DOHH2 (cell line): ENCODE results near the gene PRKAG3.

Experiments used
- H3F3A ChIP-seq: fragments of 200-600 bp; sonication (generic), shearing (Covaris generic); 2 replicates; pipeline ENCODE4 v1.6.0; 2016; ENCODE audit warnings: antibody characterized with exemption, mild to moderate bottlenecking; ENCODE audit not compliant: control insufficient read depth, insufficient read depth
- H3K27ac ChIP-seq: fragments of 200-600 bp; sonication (generic); 2 replicates; pipeline ENCODE4 v1.5.1; 2014; ENCODE audit warnings: low read depth, mild to moderate bottlenecking, low read length, moderate library complexity
- H3K27me3 ChIP-seq: fragments of 200-600 bp; sonication (generic); 2 replicates; pipeline ENCODE4 v1.6.1; 2014; ENCODE audit warnings: mild to moderate bottlenecking, low read length, mixed read lengths; ENCODE audit not compliant: control insufficient read depth
- H3K36me3 ChIP-seq: fragments of 200-600 bp; sonication (generic); 2 replicates; pipeline ENCODE4 v1.6.1; 2014; ENCODE audit warnings: mild to moderate bottlenecking, low read length, moderate library complexity, mixed read lengths; ENCODE audit not compliant: control insufficient read depth
- H3K4me1 ChIP-seq: fragments of 200-600 bp; sonication (generic); 2 replicates; pipeline ENCODE4 v1.6.1; 2014; ENCODE audit warnings: mild to moderate bottlenecking, low read length, mixed read lengths; ENCODE audit not compliant: control insufficient read depth
- H3K4me2 ChIP-seq: fragments of 200-600 bp; sonication (generic); 2 replicates; pipeline ENCODE4 v1.6.0; 2014; ENCODE audit warnings: mild to moderate bottlenecking, low read length, moderate library complexity
- H3K4me3 ChIP-seq: fragments of 200-600 bp; sonication (generic); 2 replicates; pipeline ENCODE4 v1.5.1; 2014; ENCODE audit warnings: mild to moderate bottlenecking, low read length, mixed read lengths
- H3K79me2 ChIP-seq: fragments of 200-600 bp; sonication (generic); 2 replicates; pipeline ENCODE4 v1.6.1; 2014; ENCODE audit warnings: mild to moderate bottlenecking, low read length, mixed read lengths; ENCODE audit not compliant: control insufficient read depth
- H3K9me2 ChIP-seq: fragments of 200-600 bp; sonication (generic); replicated peaks from 2 replicates; pipeline ENCODE4 v1.6.1; 2014; ENCODE audit warnings: mild to moderate bottlenecking, low read length, mixed read lengths; ENCODE audit not compliant: control insufficient read depth
- H3K9me3 ChIP-seq: fragments of 200-600 bp; sonication (generic); 2 replicates; pipeline ENCODE4 v1.6.1; 2014; ENCODE audit warnings: antibody characterized with exemption, low read length, mixed read lengths; ENCODE audit not compliant: control insufficient read depth, insufficient read depth
- H4K20me1 ChIP-seq: fragments of 200-600 bp; sonication (generic); 2 replicates; pipeline ENCODE4 v1.6.0; 2014; ENCODE audit warnings: low read depth, mild to moderate bottlenecking, antibody characterized with exemption, low read length, moderate library complexity; ENCODE audit not compliant: control insufficient read depth, insufficient read depth
- EZH2phosphoT487 ChIP-seq: fragments of 200-600 bp; sonication (generic); IDR thresholded peaks from 2 replicates; pipeline ENCODE4 v1.6.1; 2017; ENCODE audit warnings: borderline replicate concordance, mild to moderate bottlenecking, antibody characterized with exemption, low read length, moderate library complexity, mixed read lengths
- TF ChIP-seq, protein P1 (sequence below): fragments of 200-600 bp; sonication (generic); IDR thresholded peaks from one replicate; pipeline ENCODE4 v1.5.1; 2014; ENCODE audit warnings: antibody characterized with exemption, mild to moderate bottlenecking, low read depth, low read length; ENCODE audit not compliant: poor library complexity, severe bottlenecking

PRKAG3 gene

DNA sequence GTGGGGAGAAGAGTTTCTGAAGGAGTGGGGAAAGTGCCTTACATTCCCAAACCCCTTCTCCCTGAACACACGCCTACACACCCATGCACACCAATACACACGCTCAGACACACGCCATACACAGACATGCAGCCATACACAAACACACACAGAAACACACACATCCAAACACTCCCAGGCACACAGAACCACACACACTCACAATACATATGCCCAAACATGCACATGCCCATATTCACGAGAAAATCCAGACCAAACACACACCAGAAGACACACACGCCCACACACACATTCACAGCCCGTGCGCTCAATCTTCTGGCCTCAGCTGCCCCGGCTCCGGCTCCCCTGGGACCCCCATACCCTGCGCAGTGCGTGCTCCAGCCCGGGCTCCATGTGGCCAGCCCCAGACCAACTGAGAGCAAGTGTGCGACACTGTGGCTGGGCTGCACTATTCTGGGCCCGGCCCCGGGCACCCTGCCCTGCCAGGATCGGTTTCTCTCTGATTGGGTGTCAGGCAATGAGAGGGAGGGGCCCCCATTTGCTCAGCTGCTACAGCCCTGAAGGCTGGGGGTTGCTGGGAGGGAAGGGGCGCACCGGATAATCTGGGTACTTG is at the start of gene PRKAG3:
TSS of gene PRKAG3 (minus strand) at position 426 of the 613 bp plus-strand sequence.
- Histone ChIP-seq H3K9me2 (no peaks in the 10 kb centered on the region), H3K4me3 (no peak within 1 kb of the TSS), H3K79me2 (no peaks in the 10 kb centered on the region), H3K9me3 (no peaks in the 10 kb centered on the region), H3K36me3 (no peaks in the 10 kb centered on the region), H3K4me2 (no peak within 1 kb of the TSS), H3F3A (no peaks in the 10 kb centered on the region), H4K20me1 (no peaks in the 10 kb centered on the region), H3K4me1 (peaks cover 3% of the 10 kb centered on the region; the same call in 1 of the 2 replicates), H3K27ac (no peak within 1 kb of the TSS), H3K27me3 (peaks cover 30% of the 10 kb centered on the region)
- no peak for TF ChIP-seq EZH2phosphoT487

DNA sequence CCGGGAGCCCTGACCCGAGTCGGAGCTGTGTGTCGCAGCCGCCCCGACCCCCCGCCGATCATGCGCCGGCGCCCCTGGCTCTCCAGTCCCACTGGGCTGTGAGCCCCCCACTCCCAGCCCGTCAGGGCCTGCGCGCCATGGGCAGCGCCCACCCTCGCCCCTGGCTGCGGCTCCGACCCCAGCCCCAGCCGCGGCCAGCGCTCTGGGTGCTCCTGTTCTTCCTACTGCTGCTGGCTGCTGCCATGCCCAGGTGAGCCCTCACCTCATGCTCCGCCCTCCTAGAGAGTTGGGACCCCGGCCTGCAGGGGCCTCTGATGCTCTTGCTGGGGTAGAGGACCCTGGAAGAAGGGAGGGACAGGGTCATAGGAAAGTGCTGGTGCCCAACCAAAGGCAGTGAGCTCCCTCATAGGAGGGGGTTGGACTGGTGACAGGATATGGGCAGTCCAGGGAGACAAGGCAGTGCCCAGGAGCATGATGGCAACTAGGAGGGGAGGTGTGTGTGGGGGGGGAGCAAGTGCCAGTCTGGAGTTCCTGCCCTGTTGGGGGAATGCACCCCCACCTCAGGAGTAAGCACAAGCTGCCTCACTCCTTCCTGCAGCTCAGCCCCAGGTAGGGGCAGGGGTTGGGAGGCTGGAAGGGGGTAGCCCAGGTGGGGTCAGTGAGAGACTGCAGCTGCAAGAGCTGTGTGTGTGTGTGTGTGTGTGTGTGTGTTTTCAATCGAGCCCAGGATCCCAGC is 49.4 kb upstream of the PRKAG3 start:
- H3K27me3 ChIP-seq: peaks cover 45% of the 10 kb centered on the region
- H3K79me2 ChIP-seq: no peaks in the 10 kb centered on the region
- H4K20me1 ChIP-seq: no peaks in the 10 kb centered on the region
- peaks cover 92% of the 10 kb centered on the region for H3K4me1 ChIP-seq
- H3K4me2 ChIP-seq: peak overlapping the region; percentile 84
- peak overlapping the region; percentile 77 for H3K27ac ChIP-seq
- H3K9me2 ChIP-seq: no peaks in the 10 kb centered on the region
- H3K4me3 ChIP-seq: peak overlapping the region; percentile 75
- H3K9me3 ChIP-seq: no peaks in the 10 kb centered on the region
- peaks cover 6% of the 10 kb centered on the region; the same call in 1 of the 2 replicates for H3K36me3 ChIP-seq
- H3F3A ChIP-seq: peaks cover 18% of the 10 kb centered on the region
- TF ChIP-seq, protein P1, sequence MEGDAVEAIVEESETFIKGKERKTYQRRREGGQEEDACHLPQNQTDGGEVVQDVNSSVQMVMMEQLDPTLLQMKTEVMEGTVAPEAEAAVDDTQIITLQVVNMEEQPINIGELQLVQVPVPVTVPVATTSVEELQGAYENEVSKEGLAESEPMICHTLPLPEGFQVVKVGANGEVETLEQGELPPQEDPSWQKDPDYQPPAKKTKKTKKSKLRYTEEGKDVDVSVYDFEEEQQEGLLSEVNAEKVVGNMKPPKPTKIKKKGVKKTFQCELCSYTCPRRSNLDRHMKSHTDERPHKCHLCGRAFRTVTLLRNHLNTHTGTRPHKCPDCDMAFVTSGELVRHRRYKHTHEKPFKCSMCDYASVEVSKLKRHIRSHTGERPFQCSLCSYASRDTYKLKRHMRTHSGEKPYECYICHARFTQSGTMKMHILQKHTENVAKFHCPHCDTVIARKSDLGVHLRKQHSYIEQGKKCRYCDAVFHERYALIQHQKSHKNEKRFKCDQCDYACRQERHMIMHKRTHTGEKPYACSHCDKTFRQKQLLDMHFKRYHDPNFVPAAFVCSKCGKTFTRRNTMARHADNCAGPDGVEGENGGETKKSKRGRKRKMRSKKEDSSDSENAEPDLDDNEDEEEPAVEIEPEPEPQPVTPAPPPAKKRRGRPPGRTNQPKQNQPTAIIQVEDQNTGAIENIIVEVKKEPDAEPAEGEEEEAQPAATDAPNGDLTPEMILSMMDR: no peak
- no peak for TF ChIP-seq EZH2phosphoT487

DNA sequence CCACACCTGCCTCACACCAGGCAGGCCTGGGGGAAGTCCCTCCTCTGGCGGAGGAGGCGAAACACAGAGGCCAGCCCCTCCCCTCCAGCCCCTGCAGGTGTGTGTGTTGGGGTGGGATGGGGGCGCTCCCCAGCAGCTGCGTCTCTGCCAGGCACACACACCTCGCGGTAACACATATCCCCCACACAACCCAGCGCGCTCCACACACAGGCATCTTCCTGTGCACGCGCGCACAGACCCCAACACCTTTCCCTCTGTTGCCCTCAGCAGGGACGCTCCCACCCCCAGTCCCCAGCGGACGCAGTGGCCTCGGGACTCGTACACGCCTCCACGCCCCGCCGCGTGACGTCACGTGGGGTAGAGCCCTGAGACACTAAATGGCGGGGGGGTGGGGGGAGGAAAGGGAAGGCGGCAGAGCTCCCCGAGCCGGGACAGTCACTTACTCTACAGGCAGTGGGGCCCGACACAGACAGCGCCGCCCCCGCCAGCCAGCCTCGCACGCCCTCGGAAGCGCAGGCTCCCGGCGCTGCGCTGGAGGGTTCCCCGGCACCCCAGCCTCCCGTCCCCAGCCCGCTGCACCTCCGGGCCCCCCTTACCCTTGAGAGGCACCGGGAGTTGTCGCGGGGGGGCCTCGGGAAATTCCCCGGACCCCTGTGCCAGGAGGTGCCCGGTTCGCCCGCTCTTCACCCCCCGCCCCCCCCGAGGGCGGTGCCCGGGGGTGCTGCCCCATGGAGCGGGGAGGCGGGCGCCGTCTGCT is 48.7 kb upstream of the PRKAG3 start, which contains the start of gene WNT10A:
TSS of gene WNT10A (plus strand) at position 751 of the 757 bp plus-strand sequence. CDS start 144 bp downstream, outside the sequence.
- H3K36me3 ChIP-seq: peaks cover 6% of the 10 kb centered on the region; the same call in 1 of the 2 replicates
- no peaks in the 10 kb centered on the region for H3K9me3 ChIP-seq
- no peaks in the 10 kb centered on the region for H3K79me2 ChIP-seq
- no peaks in the 10 kb centered on the region for H3K9me2 ChIP-seq
- no peak for TF ChIP-seq EZH2phosphoT487
- H3K27me3 ChIP-seq: peaks cover 46% of the 10 kb centered on the region
- peak within 1 kb of the TSS; percentile 84 for H3K4me2 ChIP-seq
- peaks cover 84% of the 10 kb centered on the region for H3K4me1 ChIP-seq
- H4K20me1 ChIP-seq: no peaks in the 10 kb centered on the region
- peak within 1 kb of the TSS; percentile 75 for H3K4me3 ChIP-seq
- peak within 1 kb of the TSS; percentile 77 for H3K27ac ChIP-seq
- H3F3A ChIP-seq: peaks cover 14% of the 10 kb centered on the region

DNA sequence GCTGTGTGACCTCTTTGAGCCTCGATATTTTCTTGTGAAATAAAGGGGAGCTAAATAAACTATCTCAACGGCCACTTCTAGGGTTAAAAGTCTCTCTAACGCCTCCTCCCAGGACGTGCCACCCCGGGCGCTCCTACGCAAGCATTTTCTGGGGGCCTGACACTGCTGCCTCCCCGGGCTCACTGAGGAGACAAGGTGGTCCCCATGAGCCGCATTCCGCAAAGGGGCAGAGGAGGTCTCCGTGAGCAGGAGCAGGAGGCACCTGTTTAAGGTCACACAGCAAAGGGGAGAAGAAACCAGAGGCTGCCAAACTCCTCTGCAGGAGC is 48.1 kb upstream of the PRKAG3 start:
- Histone ChIP-seq H3K4me1 (peaks cover 79% of the 10 kb centered on the region), H4K20me1 (no peaks in the 10 kb centered on the region), H3K4me3 (peak overlapping the region; percentile 75), H3K4me2 (peak overlapping the region; percentile 84), H3K9me2 (no peaks in the 10 kb centered on the region), H3F3A (peaks cover 14% of the 10 kb centered on the region), H3K79me2 (no peaks in the 10 kb centered on the region), H3K9me3 (no peaks in the 10 kb centered on the region), H3K27me3 (peaks cover 41% of the 10 kb centered on the region), H3K27ac (peak overlapping the region; percentile 77), H3K36me3 (peaks cover 6% of the 10 kb centered on the region; the same call in 1 of the 2 replicates)
- TF ChIP-seq, protein P1: no peak
- TF ChIP-seq EZH2phosphoT487: no peak
